H1 (cell line): Measurements from ENCODE around the gene C22orf31. TPM values are rescaled to one million over a fixed set of nuclear protein-coding genes. Genes with fewer than 3 reads are reported as not detected.
A peak's percentile ranks its signal among the peaks of the same experiment; 100 is the strongest.

Experiments used
- CTCF ChIA-PET: fragments of 300-600 bp; sonication (Branson Sonifier 250); formaldehyde crosslinking; loops from one replicate; lab custom pipeline; 2021; ENCODE audit not compliant: partially characterized antibody; lab: Charles Lee
- POLR2A ChIA-PET: fragments of 300-600 bp; sonication (Branson Sonifier 250); formaldehyde crosslinking; loops from one replicate; lab custom pipeline; 2021; ENCODE audit warnings: inconsistent platforms; ENCODE audit not compliant: partially characterized antibody; lab: Charles Lee
- DNase-seq, 2 experiments: peaks; one replicate each; pipeline versions ENCODE4 v3.0.0 to v3.0.0-alpha.2; 2010 to 2022; ENCODE audit warnings: low spot score in 2 of 2, low read depth in 1 of 2, mixed read lengths in 1 of 2
- FAIRE-seq: peaks from 2 replicates; lab custom pipeline; 2011; peaks lifted over from hg19 to GRCh38; lab: Jason Lieb, UNC
- H2AFZ ChIP-seq: 2 replicates; pipeline ENCODE4 v1.8.1; 2012; ENCODE audit warnings: low read length, inconsistent platforms
- H2AK5ac ChIP-seq: 2 replicates; pipeline ENCODE4 v1.6.1; 2013; ENCODE audit warnings: low read depth, low read length
- H2BK120ac ChIP-seq: replicated peaks from 2 replicates; pipeline ENCODE3; 2013; ENCODE audit warnings: low read depth, low read length, inconsistent platforms
- H2BK12ac ChIP-seq: 2 replicates; pipeline ENCODE4 v1.6.1; 2013; ENCODE audit warnings: low read depth, low read length
- H2BK15ac ChIP-seq: 2 replicates; pipeline ENCODE4 v1.6.1; 2013; ENCODE audit warnings: low read length
- H2BK20ac ChIP-seq: 2 replicates; pipeline ENCODE4 v1.6.1; 2013; ENCODE audit warnings: low read length
- H2BK5ac ChIP-seq: 2 replicates; pipeline ENCODE4 v1.6.1; 2013; ENCODE audit warnings: low read depth, low read length
- H3K14ac ChIP-seq: 2 replicates; pipeline ENCODE4 v1.6.1; 2013; ENCODE audit warnings: inconsistent platforms; ENCODE audit not compliant: insufficient read length
- H3K18ac ChIP-seq: 2 replicates; pipeline ENCODE4 v1.6.1; 2013; ENCODE audit warnings: low read length; ENCODE audit errors: extremely low read depth
- H3K23ac ChIP-seq: 2 replicates; pipeline ENCODE4 v1.6.1; 2013; ENCODE audit warnings: inconsistent platforms; ENCODE audit not compliant: insufficient read length
- H3K23me2 ChIP-seq: 2 replicates; pipeline ENCODE4 v1.6.1; 2013; ENCODE audit warnings: low read depth, low read length
- H3K27ac ChIP-seq: 2 replicates; pipeline ENCODE4 v1.6.1; 2011; ENCODE audit warnings: low read depth, low read length, inconsistent platforms
- H3K27me3 ChIP-seq, 4 experiments: replicated peaks in 1 of 4; 1 replicate in 1 of 4; 2 replicates in 3 of 4; pipeline versions ENCODE4 v1.6.1 to v1.8.1; 2011 to 2013; ENCODE audit warnings: low read length in 3 of 4, mild to moderate bottlenecking in 3 of 4, inconsistent platforms in 2 of 4, mixed read lengths in 2 of 4, moderate library complexity in 1 of 4; ENCODE audit not compliant: control insufficient read depth in 3 of 4, insufficient read depth in 3 of 4; ENCODE audit errors: extremely low read depth in 1 of 4
- H3K36me3 ChIP-seq, 4 experiments: 2 replicates each; pipeline versions ENCODE4 v1.6.1 to v1.8.1; 2011 to 2013; ENCODE audit warnings: mild to moderate bottlenecking in 4 of 4, low read length in 3 of 4, moderate library complexity in 2 of 4, control low read depth in 1 of 4, inconsistent platforms in 1 of 4; ENCODE audit not compliant: insufficient read depth in 4 of 4, control insufficient read depth in 2 of 4
- H3K4ac ChIP-seq: replicated peaks from 2 replicates; pipeline ENCODE3; 2013; ENCODE audit warnings: low read length, low read depth, mixed read lengths, inconsistent platforms; ENCODE audit not compliant: insufficient read length
- H3K4me1 ChIP-seq, 4 experiments: replicated peaks in 1 of 4; 1 replicate in 1 of 4; 2 replicates in 3 of 4; pipeline versions ENCODE4 v1.6.1 to v1.8.1; 2011 to 2013; ENCODE audit warnings: low read length in 3 of 4, inconsistent platforms in 2 of 4, mixed read lengths in 1 of 4; ENCODE audit not compliant: insufficient read depth in 4 of 4, control insufficient read depth in 3 of 4
- H3K4me2 ChIP-seq, 2 experiments: 2 replicates each; pipeline versions ENCODE4 v1.6.1 to v1.8.1; 2011 to 2013; ENCODE audit warnings: low read depth in 2 of 2, low read length in 2 of 2, control low read depth in 1 of 2, inconsistent platforms in 1 of 2, mild to moderate bottlenecking in 1 of 2; ENCODE audit not compliant: insufficient read depth in 1 of 2
- H3K4me3 ChIP-seq, 4 experiments: fragments of 200-600, 300-600 bp in 1 of 4; sonication (generic), shearing (Covaris generic), sonication (Bioruptor Twin) in 1 of 4; 2 replicates each; pipeline versions ENCODE4 v1.5.1 to v1.8.1; 2011 to 2016; ENCODE audit warnings: low read length in 4 of 4, low read depth in 3 of 4, control low read depth in 2 of 4, inconsistent platforms in 2 of 4, mild to moderate bottlenecking in 2 of 4, mixed read lengths in 1 of 4, moderate library complexity in 1 of 4; ENCODE audit not compliant: insufficient read depth in 2 of 4; ENCODE audit errors: extremely low read depth in 1 of 4
- H3K56ac ChIP-seq: replicated peaks from 2 replicates; pipeline ENCODE3; 2013; ENCODE audit warnings: low read depth, mild to moderate bottlenecking, mixed read lengths, low read length, inconsistent platforms; ENCODE audit not compliant: insufficient read length
- H3K79me1 ChIP-seq: 2 replicates; pipeline ENCODE4 v1.6.1; 2013; ENCODE audit warnings: low read depth, low read length, control low read depth
- H3K79me2 ChIP-seq, 2 experiments: 2 replicates each; pipeline versions ENCODE4 v1.6.1 to v1.8.1; 2012 to 2013; ENCODE audit warnings: low read length in 2 of 2, mild to moderate bottlenecking in 2 of 2, inconsistent platforms in 1 of 2; ENCODE audit not compliant: insufficient read depth in 2 of 2, control insufficient read depth in 1 of 2
- H3K9ac ChIP-seq, 4 experiments: replicated peaks in 1 of 4; 1 replicate in 1 of 4; 2 replicates in 3 of 4; pipeline versions ENCODE4 v1.6.1 to v1.8.1; 2011 to 2013; ENCODE audit warnings: low read depth in 3 of 4, low read length in 3 of 4, control low read depth in 2 of 4, mild to moderate bottlenecking in 2 of 4, moderate library complexity in 2 of 4, inconsistent platforms in 1 of 4; ENCODE audit errors: extremely low read depth in 1 of 4
- H3K9me3 ChIP-seq, 2 experiments: 2 replicates each; pipeline versions ENCODE4 v1.6.1 to v1.8.1; 2012 to 2013; ENCODE audit warnings: mild to moderate bottlenecking in 2 of 2, moderate library complexity in 2 of 2, control low read depth in 1 of 2, inconsistent platforms in 1 of 2, low read depth in 1 of 2, low read length in 1 of 2, mixed read lengths in 1 of 2; ENCODE audit not compliant: insufficient read depth in 2 of 2
- H4K20me1 ChIP-seq, 2 experiments: replicated peaks in 1 of 2; 2 replicates each; pipeline versions ENCODE3 to v1.8.1; 2011 to 2013; ENCODE audit warnings: inconsistent platforms in 2 of 2, low read length in 2 of 2, mild to moderate bottlenecking in 1 of 2; ENCODE audit not compliant: insufficient read depth in 2 of 2, control insufficient read depth in 1 of 2
- H4K5ac ChIP-seq: 2 replicates; pipeline ENCODE4 v1.6.1; 2013; ENCODE audit warnings: low read length, low read depth, mixed read lengths, inconsistent platforms; ENCODE audit not compliant: insufficient read length
- H4K8ac ChIP-seq: 2 replicates; pipeline ENCODE4 v1.8.0; 2013; ENCODE audit warnings: mild to moderate bottlenecking, moderate library complexity, low read length, inconsistent platforms; ENCODE audit not compliant: insufficient read depth; ENCODE audit errors: extremely low read depth
- H4K91ac ChIP-seq: replicated peaks from 2 replicates; pipeline ENCODE3; 2013; ENCODE audit warnings: low read length, mixed read lengths, inconsistent platforms; ENCODE audit not compliant: insufficient read length
- ASH2L ChIP-seq: fragments of 200-600, 300-600 bp; sonication (generic); IDR thresholded peaks from one replicate; pipeline ENCODE4 v1.7.1; 2017; ENCODE audit warnings: low read length
- BCL11A ChIP-seq, 2 experiments: IDR thresholded peaks; one replicate each; pipeline ENCODE4 v1.6.1; 2011; ENCODE audit warnings: low read depth in 2 of 2, low read length in 2 of 2, mild to moderate bottlenecking in 2 of 2
- CBX5 ChIP-seq: fragments of 300-800, 300-1000 bp; sonication (generic); IDR thresholded peaks from 2 replicates; pipeline ENCODE4 v1.7.1; 2016; ENCODE audit warnings: antibody characterized with exemption, low read length, low read depth
- CBX8 ChIP-seq: fragments of 300-800, 300-1000 bp; sonication (generic); IDR thresholded peaks from 2 replicates; pipeline ENCODE4 v1.7.1; 2016; ENCODE audit warnings: low read depth, low read length, borderline replicate concordance
- CHD2 ChIP-seq: IDR thresholded peaks from 2 replicates; pipeline ENCODE4 v1.6.1; 2012; ENCODE audit warnings: low read length, improper control_type of control experiment
- CREB1 ChIP-seq: IDR thresholded peaks from 2 replicates; pipeline ENCODE4 v1.6.1; 2012; ENCODE audit warnings: inconsistent platforms
- GTF2F1 ChIP-seq: IDR thresholded peaks from 2 replicates; pipeline ENCODE4 v1.6.1; 2012; ENCODE audit warnings: low read depth, low read length, improper control_type of control experiment, borderline replicate concordance
- NRF1 ChIP-seq: IDR thresholded peaks from 2 replicates; pipeline ENCODE4 v1.6.1; 2011; ENCODE audit warnings: mild to moderate bottlenecking, low read depth, low read length, improper control_type of control experiment
- RBBP5 ChIP-seq: IDR thresholded peaks from 2 replicates; pipeline ENCODE4 v1.7.1; 2012; ENCODE audit warnings: low read depth, mild to moderate bottlenecking, inconsistent platforms, low read length, moderate library complexity, borderline replicate concordance
- SAP30 ChIP-seq: fragments of 300-600 bp; sonication (generic); IDR thresholded peaks from 2 replicates; pipeline ENCODE4 v1.7.1; 2012; ENCODE audit warnings: low read length, moderate library complexity, mild to moderate bottlenecking, inconsistent platforms; ENCODE audit not compliant: insufficient read depth, insufficient replicate concordance
- TEAD4 ChIP-seq: IDR thresholded peaks from 2 replicates; pipeline ENCODE4 v1.6.1; 2012; ENCODE audit warnings: low read depth, low read length, inconsistent platforms, mixed read lengths
- WGBS, 2 experiments: shearing (Covaris generic) in 1 of 2; methylation state at CpG; one replicate each; pipeline versions ENCODE4 v1.1.6 to v1.1.7; 2013 to 2015; ENCODE audit warnings: low lambda C conversion rate in 2 of 2, mixed read lengths in 2 of 2, inconsistent platforms in 1 of 2, low coverage in 1 of 2, missing lambda C conversion rate in 1 of 2; ENCODE audit not compliant: insufficient replicate concordance in 2 of 2, insufficient coverage in 1 of 2, insufficient read length in 1 of 2; ENCODE audit errors: extremely low coverage in 1 of 2, missing lambda C conversion rate in 1 of 2; 5-methylcytosine and 5-hydroxymethylcytosine counted together
- polyA plus RNA-seq, 7 experiments: library from polyadenylated mRNA; depleted of rRNA in 3 of 7; stranded (reverse) in 5 of 7; unstranded in 2 of 7; fragments of >200 nt in 5 of 7; fragments of 200-250 nt in 2 of 7; gene quantifications; 1 replicate in 5 of 7; 2 replicates in 1 of 7; 4 replicates in 1 of 7; pipeline versions ENCODE4 v1.2.1 to v1.2.3, GENCODE V29; 2011 to 2013; ENCODE audit warnings: missing spikeins in 2 of 7, mixed read lengths in 2 of 7
- total RNA-seq: library from RNA; stranded (reverse); fragmentation: NEBNext Ultra II Directional; extraction: Animal tissue kit (Norgen Biotek cat#: 25700); gene quantifications from 2 replicates; pipeline ENCODE4 v1.2.1, GENCODE V29; 2021

C22orf31 gene
- total and polyA plus RNA-seq, 2 of the 8 experiments (the other 6 are each of a cell fraction or from before 2014, with no cell fraction given): not detected

- H2AFZ ChIP-seq: no peak overlapping the region
- H2AK5ac ChIP-seq: no peak overlapping the region
- WGBS, 2 experiments: 73% methylated on average over 3 of the region's 3 CpGs; no CpG with 5 or more reads in 1 of the 2 experiments
- H3K27ac ChIP-seq: no peak overlapping the region
- H3K9ac ChIP-seq: 0 out of 7 replicates have a peak overlapping the region, but pooled peaks of 1 of the 4 experiments have one; percentile 15
- no peak overlapping the region for H3K56ac ChIP-seq
- no peak overlapping the region for H2BK12ac ChIP-seq
- H3K18ac ChIP-seq: no peak overlapping the region
- peaks cover 0 to 5% of the 10 kb centered on the region in 2 experiments for H4K20me1 ChIP-seq
- no peak overlapping the region for H3K14ac ChIP-seq
- ChIA-PET CTCF (interaction anchor here (0.6 kb wide), 1 partner anchor 55 kb away, joined by 4 read pairs; no protein-coding TSS in a partner anchor), POLR2A (interaction anchor here (0.6 to 1.0 kb wide), 3 partner anchors 9 to 97 kb away, joined by 3 to 4 read pairs (median 4); no protein-coding TSS in a partner anchor)
- FAIRE-seq (no peak), DNase-seq (no peak)
- H3K27me3 ChIP-seq: no peaks in the 10 kb centered on the region
- peak overlapping the region; percentile 25 for H4K91ac ChIP-seq
- H3K4me1 ChIP-seq: peaks cover 0 to 8% (median 4%) of the 10 kb centered on the region in 4 experiments; a peak in 4 of 7 replicates
- H4K5ac ChIP-seq: no peak overlapping the region
- peaks cover 8% of the 10 kb centered on the region; the same call in 1 of the 2 replicates for H3K79me1 ChIP-seq
- no peak overlapping the region for H3K4me3 ChIP-seq
- no peak overlapping the region; the same call in 1 of the 2 replicates for H2BK5ac ChIP-seq
- no peak overlapping the region for H4K8ac ChIP-seq
- H3K79me2 ChIP-seq: peaks cover 0 to 23% of the 10 kb centered on the region in 2 experiments; a peak in 2 of 4 replicates
- H3K4me2 ChIP-seq: no peak overlapping the region
- no peak overlapping the region for H3K4ac ChIP-seq
- H3K9me3 ChIP-seq: no peaks in the 10 kb centered on the region
- H3K23me2 ChIP-seq: no peaks in the 10 kb centered on the region; the same call in 1 of the 2 replicates
- 0 out of 2 replicates have a peak overlapping the region, but pooled peaks have one; percentile 1 for H2BK15ac ChIP-seq
- no peak overlapping the region for H2BK120ac ChIP-seq
- peak overlapping the region; percentile 15; the same call in 1 of the 2 replicates for H2BK20ac ChIP-seq
- H3K36me3 ChIP-seq: 0 out of 8 replicates have a peak, but pooled peaks cover 0 to 2% (median 0%) of the 10 kb centered on the region in 4 experiments
- H3K23ac ChIP-seq: no peak overlapping the region
- TF ChIP-seq CBX5: no peak
- no peak for TF ChIP-seq CBX8
- no peak for TF ChIP-seq NRF1
- no peak for TF ChIP-seq GTF2F1
- TF ChIP-seq BCL11A (IDR thresholded peaks at IDR 0.05; ENCODE audit: low read depth in 2 of 2, low read length in 2 of 2): no peak
- no peak for TF ChIP-seq CREB1
- no peak for TF ChIP-seq ASH2L
- no peak for TF ChIP-seq CHD2
- TF ChIP-seq RBBP5: no peak
- TF ChIP-seq SAP30: no peak
- TF ChIP-seq TEAD4: no peak
Observed at GRCh38 chr22:29023172-29023796, 38.3 kb downstream of the C22orf31 start.
